SK-N-SH (cell line): ENCODE results near the gene MYOM1. TPM values are rescaled to one million over a fixed set of nuclear protein-coding genes. Genes with fewer than 3 reads are reported as not detected.

Source experiments
- CTCF ChIA-PET: fragments of 300-600, 350-600 bp; formaldehyde crosslinking; extraction: SDS; loops from one replicate; lab custom pipeline; 2021; lab: Yijun Ruan, JAX
- POLR2A ChIA-PET: fragments of 350-600 bp; sonication (Branson Sonifier 250); formaldehyde crosslinking; extraction: SDS; loops from one replicate; lab custom pipeline; 2020; ENCODE audit warnings: antibody characterized with exemption, inconsistent platforms; lab: Yijun Ruan, JAX
- DNase-seq: peaks from one replicate; pipeline ENCODE4 v3.0.0; 2012
- H2AFZ ChIP-seq: fragments of 200-600 bp; sonication (generic); 2 replicates; pipeline ENCODE4 v1.8.1; 2016; ENCODE audit warnings: antibody characterized with exemption, mild to moderate bottlenecking, low read depth
- H3F3A ChIP-seq: fragments of 200-600 bp; sonication (generic); replicated peaks from 2 replicates; pipeline ENCODE3; 2016; ENCODE audit warnings: antibody characterized with exemption, mild to moderate bottlenecking; ENCODE audit not compliant: insufficient read depth
- H3K27ac ChIP-seq, 2 experiments: fragments of 200-500 bp in 1 of 2; fragments of 200-600 bp in 1 of 2; sonication (Bioruptor generic) in 1 of 2; sonication (generic), shearing (Covaris generic) in 1 of 2; 2 replicates each; pipeline versions ENCODE4 v1.5.1 to v1.6.1; 2014 to 2016; ENCODE audit warnings: low read depth in 2 of 2, inconsistent platforms in 1 of 2, low read length in 1 of 2, mild to moderate bottlenecking in 1 of 2, mixed read lengths in 1 of 2
- H3K27me3 ChIP-seq: fragments of 200-600 bp; sonication (generic), shearing (Covaris generic); 2 replicates; pipeline ENCODE4 v1.6.1; 2016; ENCODE audit warnings: mixed run types; ENCODE audit not compliant: insufficient read depth
- H3K36me3 ChIP-seq, 2 experiments: fragments of 200-500 bp in 1 of 2; fragments of 200-600 bp in 1 of 2; sonication (Bioruptor generic) in 1 of 2; sonication (generic) in 1 of 2; replicated peaks in 1 of 2; 2 replicates each; pipeline versions ENCODE3 to v1.5.1; 2014 to 2016; ENCODE audit warnings: low read length in 1 of 2, mild to moderate bottlenecking in 1 of 2; ENCODE audit not compliant: insufficient read depth in 2 of 2, control insufficient read depth in 1 of 2
- H3K4me1 ChIP-seq, 2 experiments: fragments of 200-500 bp in 1 of 2; fragments of 200-600 bp in 1 of 2; sonication (Bioruptor generic) in 1 of 2; sonication (generic), shearing (Covaris generic) in 1 of 2; 2 replicates each; pipeline versions ENCODE4 v1.5.1 to v1.6.1; 2014 to 2016; ENCODE audit warnings: low read depth in 1 of 2, low read length in 1 of 2, mixed run types in 1 of 2; ENCODE audit not compliant: insufficient read depth in 2 of 2, control insufficient read depth in 1 of 2
- H3K4me2 ChIP-seq: fragments of 200-600 bp; sonication (generic), shearing (Covaris generic); 2 replicates; pipeline ENCODE4 v1.6.1; 2017; ENCODE audit warnings: mixed run types
- H3K4me3 ChIP-seq, 2 experiments: fragments of 200-500 bp in 1 of 2; fragments of 200-600 bp in 1 of 2; sonication (Bioruptor generic) in 1 of 2; sonication (generic), shearing (Covaris generic) in 1 of 2; 2 replicates each; pipeline versions ENCODE4 v1.5.1 to v1.8.1; 2014 to 2016; ENCODE audit warnings: low read depth in 2 of 2, inconsistent platforms in 1 of 2, low read length in 1 of 2, mild to moderate bottlenecking in 1 of 2, mixed read lengths in 1 of 2, moderate library complexity in 1 of 2
- H3K79me2 ChIP-seq: fragments of 200-600 bp; sonication (generic); 2 replicates; pipeline ENCODE4 v1.8.1; 2017; ENCODE audit warnings: mild to moderate bottlenecking; ENCODE audit not compliant: insufficient read depth
- H3K9ac ChIP-seq: fragments of 200-600 bp; sonication (generic); 2 replicates; pipeline ENCODE4 v1.6.1; 2017; ENCODE audit warnings: mixed run types
- H3K9me2 ChIP-seq: fragments of 200-600 bp; sonication (generic); 2 replicates; pipeline ENCODE4 v1.6.1; 2017; ENCODE audit warnings: mixed run types
- H3K9me3 ChIP-seq: fragments of 200-600 bp; sonication (generic); 2 replicates; pipeline ENCODE4 v1.6.1; 2017; ENCODE audit warnings: mixed run types, mild to moderate bottlenecking, moderate library complexity
- H4K20me1 ChIP-seq: fragments of 200-600 bp; sonication (generic); 2 replicates; pipeline ENCODE4 v1.6.1; 2017; ENCODE audit warnings: mild to moderate bottlenecking, mixed run types; ENCODE audit not compliant: insufficient read depth
- ELF1 ChIP-seq: IDR thresholded peaks from 2 replicates; pipeline ENCODE4 v1.4.0; 2012
- FOXJ3 ChIP-seq: sonication (generic); formaldehyde crosslinking; IDR thresholded peaks from 2 replicates; pipeline ENCODE4 v1.5.1; 2020; ENCODE audit warnings: mild to moderate bottlenecking, missing genetic modification reagents
- MEF2A ChIP-seq: IDR thresholded peaks from 2 replicates; pipeline ENCODE4 v1.4.0; 2012; ENCODE audit warnings: low read depth, borderline replicate concordance
- MXI1 ChIP-seq: IDR thresholded peaks from 2 replicates; pipeline ENCODE4 v1.6.1; 2012; ENCODE audit warnings: mild to moderate bottlenecking, low read depth, low read length, improper control_type of control experiment
- NRF1 ChIP-seq: IDR thresholded peaks from 2 replicates; pipeline ENCODE4 v1.6.1; 2012; ENCODE audit warnings: low read depth, mild to moderate bottlenecking, low read length
- RAD21 ChIP-seq: IDR thresholded peaks from 2 replicates; pipeline ENCODE4 v1.6.1; 2012; ENCODE audit warnings: mild to moderate bottlenecking, low read length
- RXRA ChIP-seq: IDR thresholded peaks from 2 replicates; pipeline ENCODE4 v1.4.0; 2012; ENCODE audit warnings: low read depth, mild to moderate bottlenecking, borderline replicate concordance
- SIN3A ChIP-seq: IDR thresholded peaks from 2 replicates; pipeline ENCODE4 v1.6.1; 2012; ENCODE audit warnings: low read depth, mild to moderate bottlenecking, low read length, moderate library complexity, borderline replicate concordance
- SMC3 ChIP-seq: IDR thresholded peaks from 2 replicates; pipeline ENCODE4 v1.6.1; 2012; ENCODE audit warnings: low read depth, low read length, improper control_type of control experiment
- TAF1 ChIP-seq: IDR thresholded peaks from 2 replicates; pipeline ENCODE4 v1.6.1; 2012; ENCODE audit warnings: low read depth, mild to moderate bottlenecking, low read length, moderate library complexity, borderline replicate concordance
- TEAD4 ChIP-seq: IDR thresholded peaks from 2 replicates; pipeline ENCODE4 v1.4.0; 2012; ENCODE audit warnings: mild to moderate bottlenecking, borderline replicate concordance; ENCODE audit not compliant: insufficient read depth
- WGBS: methylation state at CpG from one replicate; pipeline ENCODE4 v1.1.6; 2017; ENCODE audit warnings: low lambda C conversion rate; 5-methylcytosine and 5-hydroxymethylcytosine counted together
- polyA plus RNA-seq, 3 experiments: library from polyadenylated mRNA; depleted of rRNA; stranded (reverse); fragments of >200 nt; gene quantifications; 2 replicates each; pipeline ENCODE4 v1.2.3, GENCODE V29; 2012
- TF ChIP-seq, protein P1 (sequence below): IDR thresholded peaks from 2 replicates; pipeline ENCODE4 v1.6.1; 2012; ENCODE audit warnings: mild to moderate bottlenecking, low read depth, low read length, moderate library complexity
- TF ChIP-seq, protein P2 (sequence below): fragments of 200-600 bp; sonication (generic); IDR thresholded peaks from 2 replicates; pipeline ENCODE4 v1.6.1; 2017; ENCODE audit warnings: antibody characterized with exemption, mild to moderate bottlenecking, moderate library complexity
- TF ChIP-seq, protein P3 (sequence below): fragments of 150-350 bp; IDR thresholded peaks from 2 replicates; pipeline ENCODE4 v1.6.1; 2016; ENCODE audit warnings: mild to moderate bottlenecking, low read depth, low read length
- TF ChIP-seq, protein P4 (sequence below): IDR thresholded peaks from 2 replicates; pipeline ENCODE4; 2012
- TF ChIP-seq, protein P5 (sequence below): IDR thresholded peaks from 2 replicates; pipeline ENCODE4 v1.4.0; 2012; ENCODE audit warnings: low read depth, borderline replicate concordance

MYOM1 gene
- polyA plus RNA-seq, 1 of the 3 experiments (the other 2 are of a cell fraction): 0.07 TPM

DNA sequence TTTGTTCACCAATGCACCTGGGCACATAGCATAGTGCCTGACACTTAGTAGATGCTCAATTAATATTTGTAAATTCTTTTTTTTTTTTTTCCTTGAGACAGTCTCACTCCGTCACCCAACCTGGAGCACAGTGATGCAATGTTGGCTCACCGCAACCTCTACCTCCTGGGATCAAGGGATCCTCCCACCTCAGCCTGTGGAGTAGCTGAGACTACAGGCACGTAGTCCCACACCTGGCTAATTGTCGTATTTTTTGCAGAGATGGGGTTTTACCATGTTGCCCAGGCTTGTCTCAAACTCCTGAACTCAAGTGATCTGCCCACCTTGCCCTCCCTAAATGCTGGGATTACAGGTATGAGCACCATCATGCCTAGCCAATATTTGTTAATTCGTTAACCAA is 183.7 kb downstream of the MYOM1 start:
- Histone ChIP-seq H3K27ac (no peak overlapping the region), H3K9me2 (no peaks in the 10 kb centered on the region), H4K20me1 (no peaks in the 10 kb centered on the region), H3K9me3 (no peaks in the 10 kb centered on the region), H3K9ac (no peak overlapping the region), H3K4me1 (no peaks in the 10 kb centered on the region), H3K27me3 (no peaks in the 10 kb centered on the region), H3K36me3 (no peaks in the 10 kb centered on the region), H3K4me3 (no peak overlapping the region), H2AFZ (no peak overlapping the region), H3F3A (no peaks in the 10 kb centered on the region), H3K79me2 (no peaks in the 10 kb centered on the region), H3K4me2 (no peak overlapping the region)
- ChIA-PET CTCF (interaction anchor here (3.7 kb wide), 1 partner anchor 27 kb away, joined by 13 read pairs; no protein-coding TSS in a partner anchor), POLR2A (no interaction called here)
- TF ChIP-seq, protein P1, sequence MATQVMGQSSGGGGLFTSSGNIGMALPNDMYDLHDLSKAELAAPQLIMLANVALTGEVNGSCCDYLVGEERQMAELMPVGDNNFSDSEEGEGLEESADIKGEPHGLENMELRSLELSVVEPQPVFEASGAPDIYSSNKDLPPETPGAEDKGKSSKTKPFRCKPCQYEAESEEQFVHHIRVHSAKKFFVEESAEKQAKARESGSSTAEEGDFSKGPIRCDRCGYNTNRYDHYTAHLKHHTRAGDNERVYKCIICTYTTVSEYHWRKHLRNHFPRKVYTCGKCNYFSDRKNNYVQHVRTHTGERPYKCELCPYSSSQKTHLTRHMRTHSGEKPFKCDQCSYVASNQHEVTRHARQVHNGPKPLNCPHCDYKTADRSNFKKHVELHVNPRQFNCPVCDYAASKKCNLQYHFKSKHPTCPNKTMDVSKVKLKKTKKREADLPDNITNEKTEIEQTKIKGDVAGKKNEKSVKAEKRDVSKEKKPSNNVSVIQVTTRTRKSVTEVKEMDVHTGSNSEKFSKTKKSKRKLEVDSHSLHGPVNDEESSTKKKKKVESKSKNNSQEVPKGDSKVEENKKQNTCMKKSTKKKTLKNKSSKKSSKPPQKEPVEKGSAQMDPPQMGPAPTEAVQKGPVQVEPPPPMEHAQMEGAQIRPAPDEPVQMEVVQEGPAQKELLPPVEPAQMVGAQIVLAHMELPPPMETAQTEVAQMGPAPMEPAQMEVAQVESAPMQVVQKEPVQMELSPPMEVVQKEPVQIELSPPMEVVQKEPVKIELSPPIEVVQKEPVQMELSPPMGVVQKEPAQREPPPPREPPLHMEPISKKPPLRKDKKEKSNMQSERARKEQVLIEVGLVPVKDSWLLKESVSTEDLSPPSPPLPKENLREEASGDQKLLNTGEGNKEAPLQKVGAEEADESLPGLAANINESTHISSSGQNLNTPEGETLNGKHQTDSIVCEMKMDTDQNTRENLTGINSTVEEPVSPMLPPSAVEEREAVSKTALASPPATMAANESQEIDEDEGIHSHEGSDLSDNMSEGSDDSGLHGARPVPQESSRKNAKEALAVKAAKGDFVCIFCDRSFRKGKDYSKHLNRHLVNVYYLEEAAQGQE: no peak
- TF ChIP-seq MEF2A (no peak), RXRA (no peak), TAF1 (no peak), ELF1 (no peak), TEAD4 (no peak), MXI1 (no peak), SIN3A (no peak)
- TF ChIP-seq, protein P2, sequence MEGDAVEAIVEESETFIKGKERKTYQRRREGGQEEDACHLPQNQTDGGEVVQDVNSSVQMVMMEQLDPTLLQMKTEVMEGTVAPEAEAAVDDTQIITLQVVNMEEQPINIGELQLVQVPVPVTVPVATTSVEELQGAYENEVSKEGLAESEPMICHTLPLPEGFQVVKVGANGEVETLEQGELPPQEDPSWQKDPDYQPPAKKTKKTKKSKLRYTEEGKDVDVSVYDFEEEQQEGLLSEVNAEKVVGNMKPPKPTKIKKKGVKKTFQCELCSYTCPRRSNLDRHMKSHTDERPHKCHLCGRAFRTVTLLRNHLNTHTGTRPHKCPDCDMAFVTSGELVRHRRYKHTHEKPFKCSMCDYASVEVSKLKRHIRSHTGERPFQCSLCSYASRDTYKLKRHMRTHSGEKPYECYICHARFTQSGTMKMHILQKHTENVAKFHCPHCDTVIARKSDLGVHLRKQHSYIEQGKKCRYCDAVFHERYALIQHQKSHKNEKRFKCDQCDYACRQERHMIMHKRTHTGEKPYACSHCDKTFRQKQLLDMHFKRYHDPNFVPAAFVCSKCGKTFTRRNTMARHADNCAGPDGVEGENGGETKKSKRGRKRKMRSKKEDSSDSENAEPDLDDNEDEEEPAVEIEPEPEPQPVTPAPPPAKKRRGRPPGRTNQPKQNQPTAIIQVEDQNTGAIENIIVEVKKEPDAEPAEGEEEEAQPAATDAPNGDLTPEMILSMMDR: no peak
- no peak for DNase-seq
- 84% methylated on average over 5 of the region's 5 CpGs for WGBS

DNA sequence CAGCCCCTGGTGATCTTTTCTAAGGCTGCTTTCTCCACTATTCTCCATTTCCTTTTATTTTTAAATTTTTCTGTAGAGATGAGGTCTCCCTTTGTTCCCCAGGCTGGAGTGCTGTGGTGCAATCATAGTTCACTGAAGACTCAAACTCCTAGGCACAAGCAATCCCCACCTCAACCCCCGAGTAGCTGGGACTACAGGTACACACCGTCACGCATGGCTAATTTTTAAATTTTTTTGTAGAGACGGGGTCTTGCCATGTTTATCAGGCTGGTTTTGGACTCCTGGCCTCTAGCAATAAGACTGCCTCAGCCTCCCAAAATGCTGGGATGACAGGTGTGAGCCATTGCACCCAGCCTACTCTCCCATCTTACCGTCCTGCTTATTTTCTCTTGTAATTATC is 184.1 kb downstream of the MYOM1 start:
- POLR2A ChIA-PET: no interaction called here
- TF ChIP-seq, protein P3, sequence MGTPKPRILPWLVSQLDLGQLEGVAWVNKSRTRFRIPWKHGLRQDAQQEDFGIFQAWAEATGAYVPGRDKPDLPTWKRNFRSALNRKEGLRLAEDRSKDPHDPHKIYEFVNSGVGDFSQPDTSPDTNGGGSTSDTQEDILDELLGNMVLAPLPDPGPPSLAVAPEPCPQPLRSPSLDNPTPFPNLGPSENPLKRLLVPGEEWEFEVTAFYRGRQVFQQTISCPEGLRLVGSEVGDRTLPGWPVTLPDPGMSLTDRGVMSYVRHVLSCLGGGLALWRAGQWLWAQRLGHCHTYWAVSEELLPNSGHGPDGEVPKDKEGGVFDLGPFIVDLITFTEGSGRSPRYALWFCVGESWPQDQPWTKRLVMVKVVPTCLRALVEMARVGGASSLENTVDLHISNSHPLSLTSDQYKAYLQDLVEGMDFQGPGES: no peak
- TF ChIP-seq, protein P4, sequence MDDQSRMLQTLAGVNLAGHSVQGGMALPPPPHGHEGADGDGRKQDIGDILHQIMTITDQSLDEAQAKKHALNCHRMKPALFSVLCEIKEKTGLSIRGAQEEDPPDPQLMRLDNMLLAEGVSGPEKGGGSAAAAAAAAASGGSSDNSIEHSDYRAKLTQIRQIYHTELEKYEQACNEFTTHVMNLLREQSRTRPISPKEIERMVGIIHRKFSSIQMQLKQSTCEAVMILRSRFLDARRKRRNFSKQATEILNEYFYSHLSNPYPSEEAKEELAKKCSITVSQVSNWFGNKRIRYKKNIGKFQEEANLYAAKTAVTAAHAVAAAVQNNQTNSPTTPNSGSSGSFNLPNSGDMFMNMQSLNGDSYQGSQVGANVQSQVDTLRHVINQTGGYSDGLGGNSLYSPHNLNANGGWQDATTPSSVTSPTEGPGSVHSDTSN: no peak
- TF ChIP-seq SMC3 (no peak), RAD21 (no peak), NRF1 (no peak), FOXJ3 (CRISPR knock-in tag) (no peak), TEAD4 (no peak)
- TF ChIP-seq, protein P5, sequence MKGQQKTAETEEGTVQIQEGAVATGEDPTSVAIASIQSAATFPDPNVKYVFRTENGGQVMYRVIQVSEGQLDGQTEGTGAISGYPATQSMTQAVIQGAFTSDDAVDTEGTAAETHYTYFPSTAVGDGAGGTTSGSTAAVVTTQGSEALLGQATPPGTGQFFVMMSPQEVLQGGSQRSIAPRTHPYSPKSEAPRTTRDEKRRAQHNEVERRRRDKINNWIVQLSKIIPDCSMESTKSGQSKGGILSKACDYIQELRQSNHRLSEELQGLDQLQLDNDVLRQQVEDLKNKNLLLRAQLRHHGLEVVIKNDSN: no peak
- Histone ChIP-seq H3K36me3 (no peaks in the 10 kb centered on the region), H2AFZ (no peak overlapping the region), H3K4me1 (no peaks in the 10 kb centered on the region), H3K27me3 (no peaks in the 10 kb centered on the region), H4K20me1 (no peaks in the 10 kb centered on the region), H3K79me2 (no peaks in the 10 kb centered on the region), H3K27ac (no peak overlapping the region), H3K9me3 (no peaks in the 10 kb centered on the region), H3K9me2 (no peaks in the 10 kb centered on the region), H3K4me2 (no peak overlapping the region), H3K9ac (no peak overlapping the region), H3F3A (no peaks in the 10 kb centered on the region), H3K4me3 (no peak overlapping the region)
- no peak for DNase-seq
- CTCF ChIA-PET: interaction anchor here (3.7 kb wide), 1 partner anchor 27 kb away, joined by 13 read pairs; no protein-coding TSS in a partner anchor
- 85% methylated on average over 5 of the region's 5 CpGs for WGBS
